GM19035 (cell line): ENCODE measurements around the gene NOL12.

Experiments used
- ATAC-seq: cut with Tn5 transposase; IDR thresholded peaks from one replicate; pipeline ENCODE4 v1.9.1; 2021; ENCODE audit not compliant: unreplicated experiment

NOL12 gene

DNA sequence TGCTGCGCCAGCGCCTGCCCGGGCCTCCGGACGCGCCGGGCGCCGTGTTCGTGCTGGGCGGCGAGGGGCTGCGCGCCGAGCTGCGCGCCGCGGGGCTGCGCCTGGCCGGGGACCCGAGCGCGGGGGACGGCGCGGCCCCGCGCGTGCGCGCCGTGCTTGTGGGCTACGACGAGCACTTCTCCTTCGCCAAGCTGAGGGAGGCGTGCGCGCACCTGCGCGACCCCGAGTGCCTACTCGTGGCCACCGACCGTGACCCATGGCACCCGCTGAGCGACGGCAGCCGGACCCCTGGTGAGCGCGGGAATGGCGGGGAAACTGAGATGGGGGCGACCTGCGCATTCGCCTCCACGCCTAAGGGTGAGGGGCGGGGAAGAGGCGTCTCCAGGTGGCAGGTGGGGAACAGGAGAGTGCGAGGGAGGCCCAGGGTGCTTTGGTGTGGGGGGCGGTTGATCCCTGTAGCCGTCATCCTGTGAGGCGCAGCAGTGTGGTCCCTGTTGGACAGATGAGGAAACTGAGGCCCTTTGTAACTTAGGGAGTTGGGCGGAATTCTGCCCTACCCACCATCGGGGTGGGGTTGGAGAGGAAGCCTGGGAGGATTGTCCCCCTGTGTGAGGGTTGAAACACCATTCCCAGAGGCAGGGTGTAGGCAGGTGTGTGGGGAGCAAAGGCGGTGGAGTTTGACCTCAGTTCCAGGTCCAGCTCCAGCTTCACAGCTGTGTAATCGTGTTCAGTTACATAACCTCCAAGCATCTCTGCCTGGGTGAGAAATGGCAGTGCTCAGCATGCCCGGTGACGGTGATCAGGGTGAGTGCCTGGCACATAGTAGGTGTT lies 26.9 kb upstream of the NOL12 start:
- ATAC-seq, result peak; percentile 12

DNA sequence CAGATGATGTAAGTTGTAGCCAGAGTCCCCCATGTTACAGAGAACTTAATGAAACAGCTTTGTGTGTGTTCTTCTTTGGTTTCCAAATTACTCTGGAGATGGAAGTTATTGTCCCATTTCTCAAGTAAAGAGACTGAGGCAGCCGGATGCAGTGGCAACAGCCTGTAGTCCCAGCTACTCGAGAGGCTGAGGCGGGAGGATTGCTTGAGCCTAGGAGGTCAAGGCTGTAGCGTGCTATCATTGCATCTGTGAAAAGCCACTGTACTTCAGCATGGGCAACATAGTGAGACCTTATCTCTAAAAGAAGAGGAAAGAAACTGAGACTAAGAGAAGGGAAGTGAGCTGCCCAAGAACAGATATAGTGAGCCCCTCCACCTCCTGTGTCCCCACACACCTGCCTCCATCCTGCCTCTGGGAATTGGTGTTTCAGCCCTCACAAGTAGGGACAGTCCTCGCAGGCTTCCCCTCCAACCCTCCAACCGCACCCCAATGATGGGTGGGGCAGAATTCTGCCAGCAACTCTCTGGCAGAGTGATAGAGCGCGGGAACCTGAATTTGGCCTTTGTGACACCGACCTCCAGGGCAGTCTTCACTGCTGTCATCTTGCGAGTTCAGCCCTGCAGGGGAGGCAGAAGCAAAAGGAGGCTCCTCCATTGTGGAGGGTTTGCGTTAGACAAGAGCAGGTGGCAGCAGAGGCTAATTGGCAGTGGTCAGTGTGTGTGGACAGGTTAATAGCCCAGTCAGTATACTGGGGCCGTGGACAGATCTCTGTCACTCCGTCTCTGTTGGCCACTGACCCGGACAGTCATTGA lies 26.0 kb upstream of the NOL12 start:
- no peak for ATAC-seq

DNA sequence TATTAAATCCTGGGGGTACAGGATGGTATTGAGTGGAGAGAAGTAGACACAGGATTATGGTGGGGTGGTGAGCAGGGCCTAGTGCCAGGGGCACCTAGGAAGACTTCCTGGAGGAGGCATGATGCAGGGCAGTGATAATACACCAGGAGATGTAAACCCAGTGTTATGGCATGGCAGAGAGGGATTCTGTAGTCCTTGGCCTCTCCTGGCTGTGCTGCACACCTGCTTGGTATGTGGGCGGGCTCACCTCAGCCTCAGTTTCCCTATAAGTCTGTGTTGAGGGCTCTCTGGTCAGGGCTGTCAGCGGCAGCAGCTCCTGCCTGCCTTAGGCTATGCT lies 25.5 kb upstream of the NOL12 start:
- no peak for ATAC-seq

DNA sequence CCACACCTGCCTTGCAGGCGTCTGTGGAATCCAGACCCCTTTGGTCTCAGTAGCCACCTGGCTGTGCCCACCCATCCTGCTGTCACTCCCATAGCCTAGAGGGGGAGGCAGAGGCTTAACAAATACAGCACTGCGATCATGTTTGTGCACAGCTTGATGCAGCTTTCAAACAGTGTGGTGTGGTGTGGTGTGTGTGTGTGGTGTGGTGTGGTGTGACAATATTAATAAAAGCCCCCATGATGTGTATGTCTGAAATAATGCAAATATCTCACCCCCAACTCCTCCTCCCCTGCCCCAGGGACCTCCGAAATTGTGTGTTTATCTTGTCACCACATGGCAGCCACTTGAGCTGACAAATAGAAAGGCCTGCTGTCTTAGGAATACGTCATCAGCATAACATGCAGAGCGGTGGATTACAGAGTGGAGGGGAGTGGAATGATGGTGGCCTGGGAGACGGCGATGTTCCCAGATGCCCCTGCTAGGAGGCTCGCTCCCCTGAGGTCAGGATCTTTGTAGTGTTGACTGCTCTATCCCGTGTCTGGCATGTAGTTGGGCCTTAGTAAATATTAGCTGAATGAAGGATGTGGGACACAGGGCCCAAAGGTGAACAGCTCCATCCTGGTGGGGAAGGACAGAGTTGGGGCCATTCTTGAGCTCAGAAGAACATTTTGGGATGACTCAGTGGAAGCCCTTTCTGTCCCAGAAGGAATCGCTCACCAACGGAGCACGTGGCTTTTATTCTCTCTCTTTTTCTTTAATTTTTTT lies 24.8 kb upstream of the NOL12 start:
- ATAC-seq, result no peak

DNA sequence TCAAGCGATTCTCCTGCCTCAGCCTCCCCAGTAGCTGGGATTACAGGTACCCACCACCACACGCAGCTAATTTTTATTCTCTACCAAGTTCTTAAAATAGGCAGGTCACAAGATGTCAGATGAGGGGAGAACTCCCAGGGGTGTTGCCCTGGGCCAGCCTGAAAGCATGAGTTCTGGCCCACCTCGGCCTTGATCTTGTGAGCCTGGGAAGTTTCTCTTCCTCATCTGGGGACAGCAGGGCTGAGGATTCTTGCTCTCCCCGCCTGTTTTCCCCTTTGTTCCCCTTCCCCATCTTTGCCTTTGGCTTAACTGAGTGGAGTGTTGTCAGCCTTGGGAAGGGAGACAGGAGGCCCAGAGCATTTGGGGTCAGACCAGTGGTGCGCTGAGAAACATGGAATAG lies 24.1 kb upstream of the NOL12 start:
- ATAC-seq, result no peak

DNA sequence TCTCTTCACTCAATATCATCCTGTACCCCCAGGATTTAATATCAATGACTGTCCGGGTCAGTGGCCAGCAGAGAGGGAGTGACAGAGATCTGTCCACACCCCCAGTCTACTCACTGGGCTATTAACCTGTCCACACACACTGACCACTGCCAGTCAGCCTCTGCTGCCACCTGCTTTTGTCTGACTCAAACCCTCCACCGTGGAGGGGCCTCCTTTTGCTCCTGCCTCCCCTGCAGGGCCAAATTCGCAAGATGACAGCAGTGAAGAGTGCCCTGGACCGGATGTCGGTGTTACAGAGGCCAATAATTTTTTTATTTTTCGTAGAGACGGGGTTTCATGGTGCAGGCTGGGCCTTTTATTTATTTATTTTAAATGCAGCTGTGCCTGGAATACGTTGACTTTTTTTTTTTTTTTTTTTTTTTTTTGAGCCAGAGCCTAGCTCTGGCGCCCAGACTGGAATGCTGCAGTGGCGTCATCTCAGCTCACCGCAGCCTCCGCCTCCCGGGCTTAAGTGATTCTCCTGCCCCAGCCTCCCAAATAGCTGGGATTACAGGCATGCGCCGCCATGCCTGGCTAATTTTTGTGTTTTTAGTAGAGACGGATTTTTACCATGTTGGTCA lies 22.5 kb upstream of the NOL12 start:
- no peak for ATAC-seq

DNA sequence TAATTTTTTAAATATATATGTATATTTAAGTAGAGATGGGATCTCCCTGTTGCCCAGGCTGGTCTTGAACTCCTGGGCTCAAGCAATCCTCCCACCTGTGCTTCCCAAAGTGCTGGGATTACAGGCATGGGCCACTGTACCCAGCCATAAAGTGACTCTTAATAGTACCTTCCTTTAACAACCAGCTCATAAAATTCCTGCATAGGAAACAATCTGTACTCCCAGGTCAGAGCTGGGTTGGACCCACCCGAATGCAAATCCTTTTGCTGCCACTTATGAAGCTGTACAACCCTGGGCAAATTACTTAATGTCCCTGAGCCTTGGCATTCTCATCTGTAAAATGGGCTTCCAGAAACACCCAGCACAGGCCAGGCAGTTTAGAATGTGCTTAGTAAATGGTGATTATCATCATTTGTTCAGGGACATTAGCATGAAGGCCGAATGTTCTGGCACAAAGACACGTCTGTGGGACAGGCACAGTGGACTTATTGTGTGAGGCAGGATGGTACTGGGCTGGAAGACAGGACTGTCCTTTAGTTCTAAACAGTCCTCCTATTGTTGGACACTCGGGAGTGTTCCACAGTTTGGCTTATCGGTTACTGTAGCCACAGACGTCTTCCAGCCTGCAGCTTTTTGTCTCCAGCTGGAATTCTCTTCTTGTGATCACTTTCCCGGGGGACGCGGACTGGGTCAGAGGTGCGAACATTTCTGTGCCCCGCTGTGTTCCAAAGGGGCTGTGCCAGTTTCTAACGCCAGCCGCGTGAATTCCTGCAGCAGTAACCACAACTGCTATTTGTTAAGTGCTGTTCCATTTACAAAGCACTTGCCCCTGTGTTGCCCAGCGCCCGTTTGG lies 21.7 kb upstream of the NOL12 start:
- no peak for ATAC-seq

DNA sequence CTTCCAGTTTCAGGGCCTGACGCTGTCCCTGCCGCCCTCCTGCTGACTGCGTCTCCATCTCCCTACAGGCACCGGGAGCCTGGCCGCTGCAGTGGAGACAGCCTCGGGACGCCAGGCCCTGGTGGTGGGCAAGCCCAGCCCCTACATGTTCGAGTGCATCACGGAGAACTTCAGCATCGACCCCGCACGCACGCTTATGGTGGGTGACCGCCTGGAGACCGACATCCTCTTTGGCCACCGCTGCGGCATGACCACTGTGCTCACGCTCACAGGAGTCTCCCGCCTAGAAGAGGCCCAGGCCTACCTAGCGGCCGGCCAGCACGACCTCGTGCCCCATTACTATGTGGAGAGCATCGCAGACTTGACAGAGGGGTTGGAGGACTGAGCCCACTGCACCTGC lies 20.7 kb upstream of the NOL12 start:
- ATAC-seq, result no peak

DNA sequence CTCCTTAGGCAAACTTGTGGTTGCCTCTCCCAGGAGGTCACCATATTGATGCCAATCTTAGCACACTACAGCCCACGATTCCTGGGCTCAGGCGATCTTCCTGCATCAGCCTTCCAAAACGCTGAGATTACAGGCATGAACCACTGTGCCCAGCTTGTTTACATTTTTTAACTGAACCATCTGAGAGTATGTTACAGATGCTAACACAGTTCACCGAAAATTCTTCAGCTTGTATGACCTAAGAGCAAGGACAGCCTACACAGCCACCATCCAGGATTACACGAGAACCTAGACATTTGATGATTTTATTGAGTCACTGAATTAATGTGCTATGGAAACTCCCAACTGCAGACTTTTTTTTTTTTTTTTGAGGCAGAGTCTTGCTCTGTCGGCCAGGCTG lies 16.6 kb upstream of the NOL12 start:
- no peak for ATAC-seq

DNA sequence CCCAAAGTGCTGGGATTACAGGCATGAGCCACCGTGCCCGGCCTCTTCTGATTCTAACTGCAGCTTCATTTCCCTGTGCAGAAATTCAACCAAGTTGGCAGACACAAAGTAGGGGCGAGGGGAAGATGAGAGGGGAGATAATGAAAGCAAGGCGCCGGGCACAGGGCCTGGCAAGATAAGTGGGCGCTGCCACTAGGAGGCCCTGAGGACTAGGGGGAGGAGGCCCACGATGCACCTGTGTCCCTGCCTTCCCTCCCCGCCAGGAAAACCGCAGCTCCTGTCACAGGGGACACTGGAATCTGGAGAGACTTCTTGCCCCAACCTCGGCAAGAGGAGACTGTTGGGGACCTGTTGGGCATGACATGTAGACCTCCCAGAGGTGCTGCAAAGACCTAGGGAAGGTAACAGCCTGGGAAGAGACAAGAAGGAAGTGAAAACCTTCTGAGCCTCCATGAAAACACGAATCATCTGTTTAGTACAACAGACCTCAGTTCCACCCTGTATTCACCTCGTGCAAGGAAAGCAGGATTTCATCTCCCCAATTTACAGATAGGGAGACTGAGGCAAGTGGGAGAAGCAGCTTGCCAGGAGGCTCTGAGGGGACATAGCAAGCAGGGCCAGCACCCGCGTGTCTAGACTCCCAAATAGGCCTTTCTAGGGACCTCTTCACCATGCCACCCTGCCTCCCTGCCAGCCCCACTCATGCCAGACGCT lies 13.8 kb upstream of the NOL12 start:
- no peak for ATAC-seq

DNA sequence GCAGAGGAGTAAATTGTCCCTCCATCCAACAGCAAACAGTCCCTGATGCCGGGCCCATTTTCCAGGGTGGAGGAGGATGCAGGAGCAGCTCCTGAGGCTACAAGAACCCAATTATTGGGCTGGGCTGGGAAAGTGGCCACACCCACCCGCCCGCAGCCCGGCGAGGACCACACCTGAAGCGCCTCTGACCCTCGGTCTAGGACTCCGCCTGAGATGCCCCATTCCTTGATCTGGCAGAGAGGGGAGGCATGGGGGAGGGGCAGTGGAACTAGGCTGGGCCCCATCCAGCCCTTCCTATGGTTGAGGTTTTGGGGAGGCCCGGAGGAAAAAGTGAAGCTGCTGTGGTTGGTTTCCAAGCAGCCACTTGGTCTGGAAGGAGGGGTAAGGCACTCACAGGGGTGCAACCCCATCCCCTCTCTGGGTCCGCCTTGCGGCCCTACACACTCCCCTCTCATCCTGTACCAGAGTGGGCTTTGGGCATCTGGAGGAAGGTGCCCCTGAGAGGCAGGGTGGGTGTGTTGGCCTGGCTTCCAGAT lies 13.2 kb upstream of the NOL12 start:
- ATAC-seq, result no peak

DNA sequence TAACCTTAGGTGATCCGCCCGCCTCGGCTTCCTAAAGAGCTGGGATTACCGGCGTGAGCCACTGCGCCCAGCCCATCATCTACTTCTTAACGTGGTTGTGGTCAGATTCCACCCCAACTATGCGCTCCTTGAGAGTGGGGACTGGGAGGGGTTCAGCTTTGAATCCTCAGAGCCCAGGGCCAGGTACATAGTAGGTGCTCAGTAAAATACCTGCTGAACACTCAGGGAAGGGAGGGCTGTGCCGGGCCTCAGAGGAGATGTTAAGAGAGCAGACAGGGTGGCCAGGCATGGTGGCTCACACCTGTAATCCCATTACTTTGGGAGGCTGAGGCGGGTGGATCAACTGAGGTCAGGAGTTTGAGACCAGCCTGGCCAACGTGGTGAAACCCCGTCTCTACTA lies 11.9 kb upstream of the NOL12 start:
- no peak for ATAC-seq

DNA sequence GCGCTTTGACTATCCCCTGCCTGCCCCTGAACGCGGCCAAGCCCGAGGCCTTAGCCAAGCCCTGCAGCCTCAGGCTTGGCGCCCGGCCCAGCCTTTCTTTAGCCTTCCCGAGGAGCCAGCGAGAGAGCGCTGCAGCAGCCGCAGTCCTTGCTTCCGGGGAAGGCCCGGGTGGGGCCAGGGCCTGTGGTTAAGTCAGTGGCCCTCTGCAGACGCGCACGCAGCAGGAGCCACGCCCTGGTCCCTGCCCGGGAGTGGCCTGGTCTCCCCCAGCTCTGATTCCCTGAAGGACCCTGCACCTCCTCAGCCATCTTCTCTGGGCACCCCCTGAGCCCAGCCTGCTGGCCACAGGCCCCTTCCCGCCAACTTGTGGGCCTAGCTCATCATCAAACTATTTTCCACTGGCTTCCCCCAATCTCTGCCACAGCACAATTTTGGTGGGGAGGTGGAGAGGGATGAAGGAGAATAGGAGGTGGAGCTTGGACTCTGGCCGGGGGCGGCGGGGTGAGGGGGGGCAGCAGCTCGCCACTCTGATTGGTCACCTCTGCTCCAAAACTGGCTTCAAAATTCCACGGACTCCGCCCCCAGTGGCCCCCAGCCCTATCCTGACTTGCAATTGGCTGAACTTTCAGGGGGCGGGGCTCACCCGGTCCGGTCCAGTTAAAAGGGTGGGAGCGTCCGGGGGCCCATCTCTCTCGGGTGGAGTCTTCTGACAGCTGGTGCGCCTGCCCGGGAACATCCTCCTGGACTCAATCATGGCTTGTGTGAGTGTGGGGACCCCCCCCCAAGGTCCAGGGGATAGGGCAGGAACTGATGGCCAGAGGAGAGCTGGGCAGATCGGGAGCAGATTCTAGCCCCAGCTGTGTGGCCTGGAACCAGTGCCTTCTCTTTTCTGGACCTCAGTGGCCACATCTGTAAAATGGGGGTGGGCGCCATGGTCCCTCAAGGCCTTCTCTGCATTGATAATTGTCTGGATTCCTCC lies 10.9 kb upstream of the NOL12 start, which contains the start of gene LGALS1:
LGALS1 (plus strand) TSS at position 686 of the 979 bp plus-strand sequence; CDS start at position 753, 67 bp downstream.
- peak; percentile 47 for ATAC-seq

DNA sequence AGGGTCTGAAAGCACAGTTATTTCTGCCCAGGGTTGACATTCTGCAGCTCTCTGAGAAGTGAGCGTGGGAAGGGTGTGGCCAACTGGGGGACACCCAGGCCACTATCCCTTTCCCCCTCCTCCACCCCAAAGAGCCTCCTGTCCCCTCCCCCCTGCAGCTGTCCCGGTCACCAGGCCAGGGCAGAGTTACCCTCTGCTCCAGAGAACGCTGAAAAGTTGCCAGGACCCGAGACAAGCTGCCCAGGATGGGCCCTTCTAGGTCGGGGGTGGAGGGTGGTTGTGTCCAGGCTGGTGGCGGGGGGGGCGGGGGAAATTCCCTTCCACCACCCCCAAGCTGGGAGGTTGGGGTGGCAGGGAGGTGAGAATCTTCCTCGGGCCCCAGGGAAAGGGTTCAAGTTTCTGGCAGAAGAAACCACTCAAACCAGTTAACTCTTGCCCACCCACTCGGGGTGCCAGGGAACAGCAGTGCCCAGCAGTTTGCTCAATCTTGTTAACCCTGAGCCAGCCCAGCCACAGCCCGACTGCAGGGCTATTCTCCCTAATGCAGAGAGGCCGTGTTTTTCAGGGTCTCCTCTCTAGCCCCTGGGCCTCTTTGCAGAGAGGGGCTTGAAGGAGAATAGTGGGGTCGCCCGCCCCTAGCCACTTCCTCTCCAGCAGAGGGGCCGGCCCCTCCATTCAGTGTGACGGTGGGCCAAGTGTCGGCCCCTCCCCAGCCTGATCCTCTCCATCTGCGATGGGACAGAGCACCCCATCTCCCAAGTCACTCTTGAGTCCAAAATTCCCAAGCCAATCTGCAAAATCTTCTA lies 10.0 kb upstream of the NOL12 start:
- no peak for ATAC-seq

DNA sequence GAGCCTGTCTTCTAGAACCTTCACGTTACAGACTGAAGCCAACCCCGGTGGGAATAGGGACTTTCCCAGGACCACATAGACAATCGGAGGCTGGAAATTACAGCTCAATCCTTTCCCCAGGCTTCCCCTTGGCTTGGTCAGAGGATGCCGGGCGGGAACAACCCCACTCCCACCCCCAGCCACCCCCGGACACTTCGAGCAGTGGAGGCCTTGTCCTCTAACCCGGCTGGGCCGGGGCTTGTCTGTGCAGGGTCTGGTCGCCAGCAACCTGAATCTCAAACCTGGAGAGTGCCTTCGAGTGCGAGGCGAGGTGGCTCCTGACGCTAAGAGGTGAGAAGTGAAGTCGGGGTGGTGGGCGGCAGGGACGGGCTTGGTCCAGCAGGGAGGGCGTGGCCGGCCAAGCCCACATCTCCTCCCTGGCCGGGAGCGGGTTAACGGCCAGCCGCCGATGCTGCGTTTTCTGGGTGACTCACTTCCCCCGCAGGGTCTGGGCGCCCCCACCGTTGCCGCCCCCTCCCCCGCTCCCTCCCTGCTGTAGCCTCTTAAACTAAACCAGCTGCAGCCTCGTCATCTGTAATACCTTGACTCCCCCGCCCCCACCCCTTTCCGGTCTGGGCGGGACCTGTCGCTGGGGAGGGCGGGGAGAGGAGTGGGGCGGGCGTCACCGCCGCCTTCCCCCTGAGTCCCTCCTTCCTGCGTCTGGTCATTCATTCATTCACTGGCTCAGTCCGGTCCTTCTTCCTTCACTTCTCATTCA lies 9.2 kb upstream of the NOL12 start:
- peak; percentile 50 for ATAC-seq

DNA sequence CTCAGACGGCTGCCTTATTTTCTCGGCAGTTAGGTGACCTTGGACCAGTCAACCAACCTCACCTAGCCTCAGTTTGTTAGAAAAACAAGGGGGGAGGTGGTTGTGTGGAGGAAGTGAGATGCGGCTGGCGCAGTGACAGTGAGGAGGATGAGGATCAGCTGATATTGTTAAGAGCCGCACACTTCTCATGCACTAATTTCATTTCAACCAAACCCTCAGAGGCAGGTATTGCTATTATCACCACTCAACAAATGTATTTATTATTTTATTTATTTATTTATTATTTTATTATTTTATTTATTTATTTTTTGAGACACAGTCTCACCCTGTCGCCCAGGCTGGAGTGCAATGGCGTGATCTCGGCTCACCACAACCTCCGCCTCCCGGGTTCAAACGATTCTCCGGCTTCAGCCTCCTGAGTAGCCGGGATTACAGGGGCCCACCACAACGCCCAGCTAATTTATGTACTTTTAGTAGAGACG lies 8.6 kb upstream of the NOL12 start:
- peak; percentile 10 for ATAC-seq
